Adrenal gland (tissue), 12 donors: Measurements from ENCODE around the gene SELENOM. TPM values are rescaled to one million over a fixed set of nuclear protein-coding genes. Genes with fewer than 3 reads are reported as not detected.
"Not testable (repeated sequence)": the region's sequence is repeated elsewhere in the genome, so short reads cannot be mapped to it uniquely, and the experiment has no call there.

ENCODE experiments used
- DNase-seq, 7 donors: peaks; one replicate each; pipeline ENCODE4 v3.0.0-alpha.2; 2019 to 2020
- H3K27ac ChIP-seq, 5 donors: fragments of 200-600 bp; sonication (generic) in 4 of 5; 1 replicate in 3 of 5; 2 replicates in 2 of 5; pipeline versions ENCODE4 v1.5.1 to v1.8.0; 2016 to 2020; ENCODE audit warnings: mild to moderate bottlenecking in 1 of 5
- H3K27me3 ChIP-seq: fragments of 200-600 bp; 2 replicates; pipeline ENCODE4 v1.8.0; 2021
- H3K36me3 ChIP-seq, 2 donors: fragments of 200-600 bp; replicated peaks in 1 of 2; 1 replicate in 1 of 2; 2 replicates in 1 of 2; pipeline versions ENCODE4 v1.5.1 to v1.8.0; 2018 to 2022
- H3K4me1 ChIP-seq, 2 donors: fragments of 200-600 bp; replicated peaks in 1 of 2; 1 replicate in 1 of 2; 2 replicates in 1 of 2; pipeline versions ENCODE4 v1.5.1 to v1.8.0; 2018 to 2021
- H3K4me3 ChIP-seq, 4 donors: fragments of 200-600 bp; sonication (generic) in 3 of 4; one replicate each; pipeline ENCODE4 v1.5.1; 2016 to 2018
- H3K9me3 ChIP-seq, 3 donors: fragments of 200-600 bp; sonication (generic) in 1 of 3; replicated peaks in 1 of 3; 1 replicate in 2 of 3; 2 replicates in 1 of 3; pipeline versions ENCODE4 v1.5.1 to v1.8.0; 2016 to 2021
- CTCF ChIP-seq, 6 experiments: fragments of 450-650 bp in 4 of 6; fragments of 200-600 bp in 2 of 6; sonication (generic) in 1 of 6; IDR thresholded peaks; 1 replicate in 5 of 6; 2 replicates in 1 of 6; pipeline versions ENCODE4 v1.5.1 to v1.8.0; 2016 to 2021; ENCODE audit warnings: antibody characterized with exemption in 6 of 6, mild to moderate bottlenecking in 2 of 6, moderate library complexity in 1 of 6
- POLR2A ChIP-seq, 2 donors: fragments of 450-650 bp; IDR thresholded peaks; one replicate each; pipeline ENCODE4 v1.6.1; 2017; ENCODE audit warnings: antibody characterized with exemption in 2 of 2, mild to moderate bottlenecking in 2 of 2, moderate library complexity in 1 of 2
- WGBS, 4 donors: extraction: QIAGEN DNeasy Blood & Tissue Kit in 2 of 4; methylation state at CpG; one replicate each; pipeline versions ENCODE4 v1.1.5 to v1.1.7; 2013 to 2017; 5-methylcytosine and 5-hydroxymethylcytosine counted together
- intact Hi-C, 2 donors: fragments of 100-400 bp; cut with DNase I; formaldehyde crosslinking; loops; one replicate each; pipeline versions ENCODE4 v1.14.1 to v1.15.0; 2022 to 2023
- polyA plus RNA-seq, 3 donors: library from polyadenylated mRNA; stranded (reverse); fragments of 200-250 nt in 2 of 3; fragments of 350-450 nt in 1 of 3; fragmentation: Illumina TruSeq in 1 of 3; extraction: RNeasy Lipid Tissue Mini Kit (QIAGEN cat#74804) in 1 of 3; gene quantifications; one replicate each; pipeline ENCODE4 v1.2.3, GENCODE V29; 2013 to 2014
- total RNA-seq, 9 donors: library from RNA; depleted of rRNA in 4 of 9; stranded (reverse); fragments of >200 nt in 4 of 9; fragments of 120-200 nt in 1 of 9; fragmentation: NEBNext Ultra II Directional in 1 of 9; extraction: Animal tissue kit (Norgen Biotek cat#: 25700) in 1 of 9; gene quantifications; one replicate each; pipeline versions ENCODE4 v1.1.0 to v1.2.4, GENCODE V29; 2013 to 2023
- donor health status: healthy with polysubstance abuse.
- donor health status: Bipolar disorder and iron deficiency.
- donor health status: DM: yes; HTN: yes; CAD: no.
- donor health status: DM: no; HTN: no; CAD: no.
- donor health status: DM: no; HTN: no; CAD: no.
- donor health status: DM: yes; HTN: yes; CAD: no.

SELENOM gene
- total and polyA plus RNA-seq, 12 donors, result 6.6 to 546 (median 121) TPM

GRCh38 chr22:31068970-31069369, 38.4 kb downstream of the SELENOM start:
- TF ChIP-seq CTCF (IDR thresholded peaks at IDR 0.05), result no peak
- no peak for TF ChIP-seq POLR2A (IDR thresholded peaks at IDR 0.05)
- H3K4me3 ChIP-seq, result no peak overlapping the region
- H3K9me3 ChIP-seq, result no peaks in the 10 kb centered on the region
- H3K36me3 ChIP-seq, result no peaks in the 10 kb centered on the region
- intact Hi-C loops, result no loop called here
- no peaks in the 10 kb centered on the region for H3K27me3 ChIP-seq
- WGBS, 4 donors, result 83 to 88% (median 84%) methylated on average over 11 of the region's 11 CpGs
- DNase-seq, result no peak
- no peak overlapping the region for H3K27ac ChIP-seq
- no peaks in the 10 kb centered on the region for H3K4me1 ChIP-seq

DNA sequence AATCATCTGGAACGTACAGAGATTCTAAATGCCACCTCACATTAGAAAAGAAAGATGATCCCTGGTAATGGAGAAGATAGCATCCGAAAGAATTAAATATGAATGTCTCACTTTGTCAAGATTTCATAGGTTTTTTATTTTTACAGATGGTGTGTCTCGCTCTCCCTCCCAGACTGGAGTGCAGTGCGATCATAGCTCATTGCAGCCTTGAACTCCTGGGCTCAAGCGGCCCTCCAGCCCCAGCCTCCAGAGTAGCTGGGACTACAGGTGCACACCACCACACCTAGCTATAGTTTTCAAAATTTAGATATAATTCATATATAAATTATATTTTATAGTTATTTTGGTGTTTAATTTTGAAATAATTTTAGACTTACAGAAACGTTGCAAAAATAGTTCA, 43.0 kb downstream of the SELENOM start:
- 88 to 92% (median 91%) methylated on average over 6 of the region's 6 CpGs for WGBS, 4 donors
- intact Hi-C loops, result no loop called here
- H3K27me3 ChIP-seq, result no peaks in the 10 kb centered on the region
- TF ChIP-seq POLR2A (IDR thresholded peaks at IDR 0.05) (no peak), CTCF (IDR thresholded peaks at IDR 0.05) (no peak)
- H3K4me1 ChIP-seq, result peaks cover 0 to 6% of the 10 kb centered on the region in 2 donors
- H3K4me3 ChIP-seq, result no peak overlapping the region
- H3K27ac ChIP-seq, result no peak overlapping the region
- no peaks in the 10 kb centered on the region for H3K9me3 ChIP-seq
- no peak for DNase-seq
- H3K36me3 ChIP-seq, result no peaks in the 10 kb centered on the region

DNA sequence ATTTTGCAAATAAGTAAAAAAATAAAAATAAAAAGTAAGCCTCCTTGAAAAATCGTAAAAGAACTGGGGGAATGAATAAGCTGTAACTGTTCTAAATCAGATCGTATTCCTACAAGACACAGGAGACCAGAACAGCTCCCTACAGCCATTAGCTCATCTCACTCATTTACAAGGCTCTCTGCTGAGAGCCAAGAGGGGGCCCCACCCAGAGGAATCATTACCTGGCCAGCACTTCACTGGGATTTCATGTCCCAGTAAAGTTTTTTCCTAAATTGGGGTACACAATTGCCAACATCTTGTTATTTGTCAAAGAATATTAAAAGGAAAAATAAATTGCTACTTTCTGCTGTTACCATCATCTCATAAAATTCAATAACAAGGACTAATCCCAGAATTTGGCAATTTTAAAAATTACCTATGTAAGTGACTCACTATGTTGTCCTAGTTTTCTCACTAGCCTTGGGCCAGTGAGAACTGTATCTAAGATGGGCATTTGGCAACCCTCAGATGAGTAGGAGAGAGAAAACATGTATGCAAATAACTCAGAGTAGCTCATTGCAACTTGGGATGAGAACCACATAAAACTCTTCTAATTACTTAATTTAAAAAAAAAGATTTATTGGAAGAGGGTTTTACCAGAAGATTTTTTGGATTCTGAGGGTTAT, 44.7 kb downstream of the SELENOM start:
- no peak overlapping the region for H3K27ac ChIP-seq

GRCh38 chr22:31059663-31060062, 47.7 kb downstream of the SELENOM start:
- H3K4me3 ChIP-seq, intact Hi-C loops, H3K27ac ChIP-seq, H3K27me3 ChIP-seq, H3K36me3 ChIP-seq, DNase-seq, H3K9me3 ChIP-seq, H3K4me1 ChIP-seq: not testable (repeated sequence)
- WGBS, 4 donors, result 47 to 83% (median 66%) methylated on average over 6 of the region's 6 CpGs

More for the DNA sequence above, 44.7 kb downstream of the SELENOM start:
- TF ChIP-seq POLR2A (IDR thresholded peaks at IDR 0.05), result no peak
- no peak for TF ChIP-seq CTCF (IDR thresholded peaks at IDR 0.05)
- intact Hi-C loops, result no loop called here
- Histone ChIP-seq H3K4me1 (peaks cover 0 to 6% of the 10 kb centered on the region in 2 donors), H3K4me3 (no peak overlapping the region), H3K27me3 (no peaks in the 10 kb centered on the region), H3K9me3 (no peaks in the 10 kb centered on the region), H3K36me3 (no peaks in the 10 kb centered on the region)
- no peak for DNase-seq
- WGBS, 4 donors, result 49 to 78% (median 68%) methylated on average over 2 of the region's 2 CpGs

DNA sequence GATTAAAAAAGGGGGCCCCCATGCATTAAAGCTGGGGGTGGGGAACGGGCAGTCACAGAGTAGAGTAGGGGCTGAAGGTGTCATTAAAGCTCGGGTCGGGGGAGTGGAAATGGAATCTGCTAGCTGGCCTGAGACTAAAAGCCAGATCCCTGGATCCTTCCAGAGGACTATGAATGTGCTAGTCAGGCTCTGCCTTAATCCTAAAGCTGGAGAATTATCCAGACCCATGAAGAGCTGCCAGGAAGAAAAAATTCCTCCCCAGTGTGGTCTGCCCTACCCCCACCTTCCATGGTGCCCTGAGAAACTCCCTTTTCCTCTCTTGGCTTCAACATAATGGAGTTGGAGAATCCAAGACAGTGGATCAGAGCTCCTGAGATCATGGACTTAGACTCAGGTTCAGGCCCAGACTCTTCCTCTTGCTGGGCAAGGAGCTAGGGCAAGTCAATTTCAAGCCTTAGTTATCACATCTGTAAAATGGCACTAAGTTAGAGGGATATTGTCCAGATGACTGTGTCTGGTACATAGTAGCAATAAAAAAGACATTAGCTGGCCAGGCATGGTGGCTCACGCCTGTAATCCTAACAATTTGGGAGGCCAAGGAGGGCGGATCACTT, 50.3 kb downstream of the SELENOM start:
- Histone ChIP-seq H3K9me3 (no peaks in the 10 kb centered on the region), H3K4me1 (no peaks in the 10 kb centered on the region), H3K27ac (no peak overlapping the region), H3K27me3 (no peaks in the 10 kb centered on the region), H3K36me3 (no peaks in the 10 kb centered on the region), H3K4me3 (no peak overlapping the region)
- intact Hi-C loops, result no loop called here
- DNase-seq, result no peak
- WGBS, 4 donors, result 83 to 89% (median 86%) methylated on average over 5 of the region's 5 CpGs
- TF ChIP-seq POLR2A (IDR thresholded peaks at IDR 0.05), result no peak
- TF ChIP-seq CTCF (IDR thresholded peaks at IDR 0.05), result no peak
